Measurements from ENCODE around the gene MYO1B. TPM values are rescaled to one million over a fixed set of nuclear protein-coding genes. Genes with fewer than 3 reads are reported as not detected.

Gene MYO1B
- total RNA-seq, 4 donors from 2014 or later, result 17.2 to 31.8 (median 28.8) TPM

DNA sequence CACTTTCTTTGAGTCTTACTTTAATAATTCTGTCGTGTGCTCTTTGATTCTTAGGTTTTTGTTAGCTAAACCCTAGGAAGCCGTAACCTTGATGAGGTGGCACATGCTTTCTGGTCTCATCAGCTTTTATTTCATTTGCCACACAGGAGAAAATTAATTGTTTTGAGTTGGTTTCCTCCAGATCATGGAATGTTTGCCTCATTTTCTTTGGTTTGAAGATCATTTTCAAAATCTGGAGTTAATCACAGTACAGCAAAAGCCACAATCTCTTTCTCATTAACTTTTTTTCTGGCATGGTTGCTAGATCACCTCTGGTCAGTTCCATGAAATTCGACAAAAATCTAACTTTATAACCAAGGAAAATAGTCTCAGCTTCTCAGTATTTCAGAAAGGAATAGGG, 182.9 kb downstream of the MYO1B start:
- H3K4me1 ChIP-seq, result no peaks in the 10 kb centered on the region
- WGBS, result 65% methylated on average over 3 of the region's 3 CpGs

DNA sequence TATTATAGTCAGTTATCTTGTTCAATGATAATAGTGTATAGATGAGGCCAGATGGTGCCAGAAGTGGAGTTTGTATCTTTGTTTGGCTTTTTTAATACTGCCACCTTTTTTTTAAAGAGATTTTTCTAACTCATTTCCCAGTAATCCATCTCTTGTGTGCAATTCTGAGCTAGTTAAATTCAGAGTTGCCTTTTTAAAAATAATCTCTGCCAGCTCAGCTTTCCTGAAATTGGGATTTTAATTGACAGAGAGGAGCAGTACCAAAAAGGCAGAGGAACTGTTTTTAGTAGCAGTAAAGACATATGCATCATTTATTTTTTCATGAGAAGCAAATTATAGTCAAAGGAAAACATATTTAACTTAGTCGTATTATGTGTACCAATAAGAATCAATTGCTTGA, 185.3 kb downstream of the MYO1B start:
- Histone ChIP-seq H3K4me1 (no peaks in the 10 kb centered on the region), H3K36me3 (no peaks in the 10 kb centered on the region)

More for the DNA sequence above, 182.9 kb downstream of the MYO1B start:
- Histone ChIP-seq H3K36me3 (no peaks in the 10 kb centered on the region), H3K27me3 (no peaks in the 10 kb centered on the region), H3K27ac (no peak overlapping the region), H3K4me3 (no peak overlapping the region), H3K9me3 (no peaks in the 10 kb centered on the region)
- DNase-seq (ENCODE audit: low spot score in 2 of 2), result no peak
- TF ChIP-seq EP300 (IDR thresholded peaks at IDR 0.05), result no peak
- TF ChIP-seq, protein P1, sequence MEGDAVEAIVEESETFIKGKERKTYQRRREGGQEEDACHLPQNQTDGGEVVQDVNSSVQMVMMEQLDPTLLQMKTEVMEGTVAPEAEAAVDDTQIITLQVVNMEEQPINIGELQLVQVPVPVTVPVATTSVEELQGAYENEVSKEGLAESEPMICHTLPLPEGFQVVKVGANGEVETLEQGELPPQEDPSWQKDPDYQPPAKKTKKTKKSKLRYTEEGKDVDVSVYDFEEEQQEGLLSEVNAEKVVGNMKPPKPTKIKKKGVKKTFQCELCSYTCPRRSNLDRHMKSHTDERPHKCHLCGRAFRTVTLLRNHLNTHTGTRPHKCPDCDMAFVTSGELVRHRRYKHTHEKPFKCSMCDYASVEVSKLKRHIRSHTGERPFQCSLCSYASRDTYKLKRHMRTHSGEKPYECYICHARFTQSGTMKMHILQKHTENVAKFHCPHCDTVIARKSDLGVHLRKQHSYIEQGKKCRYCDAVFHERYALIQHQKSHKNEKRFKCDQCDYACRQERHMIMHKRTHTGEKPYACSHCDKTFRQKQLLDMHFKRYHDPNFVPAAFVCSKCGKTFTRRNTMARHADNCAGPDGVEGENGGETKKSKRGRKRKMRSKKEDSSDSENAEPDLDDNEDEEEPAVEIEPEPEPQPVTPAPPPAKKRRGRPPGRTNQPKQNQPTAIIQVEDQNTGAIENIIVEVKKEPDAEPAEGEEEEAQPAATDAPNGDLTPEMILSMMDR (IDR thresholded peaks at IDR 0.05), result no peak
- no peak for TF ChIP-seq POLR2A (IDR thresholded peaks at IDR 0.05)
- TF ChIP-seq POLR2AphosphoS5 (IDR thresholded peaks at IDR 0.05), result no peak

DNA sequence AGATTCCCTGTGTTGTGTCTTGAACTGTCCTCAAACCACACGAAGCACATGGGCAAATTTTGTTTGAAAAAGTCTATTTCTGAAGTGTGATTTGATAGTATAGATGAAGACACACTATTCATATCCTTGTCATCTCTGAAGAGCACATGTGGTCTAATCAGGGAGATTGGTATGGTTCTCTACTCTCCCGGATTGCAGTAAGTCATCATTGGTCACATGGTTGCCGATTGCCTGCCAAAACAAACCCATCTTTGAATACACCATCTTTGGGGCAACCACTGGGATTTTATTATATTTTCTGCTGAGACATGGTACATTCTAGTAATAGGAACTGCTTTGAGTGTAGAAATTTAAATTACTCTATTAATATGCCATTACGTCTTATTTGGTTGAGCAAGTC, 186.9 kb downstream of the MYO1B start:
- Histone ChIP-seq H3K27me3 (no peaks in the 10 kb centered on the region), H3K36me3 (no peaks in the 10 kb centered on the region), H3K27ac (no peak overlapping the region), H3K9me3 (no peaks in the 10 kb centered on the region), H3K4me1 (no peaks in the 10 kb centered on the region), H3K4me3 (no peak overlapping the region)
- DNase-seq (ENCODE audit: low spot score in 2 of 2), result no peak
- 84% methylated on average over 4 of the region's 4 CpGs for WGBS
- no peak for TF ChIP-seq EP300 (IDR thresholded peaks at IDR 0.05)
- TF ChIP-seq, protein P1 (IDR thresholded peaks at IDR 0.05), result no peak
- TF ChIP-seq POLR2A (IDR thresholded peaks at IDR 0.05), result no peak
- no peak for TF ChIP-seq POLR2AphosphoS5 (IDR thresholded peaks at IDR 0.05)

More for the DNA sequence above, 185.3 kb downstream of the MYO1B start:
- H3K27me3 ChIP-seq, result no peaks in the 10 kb centered on the region
- 87% methylated on average over 1 of the region's 1 CpG for WGBS
- no peak overlapping the region for H3K27ac ChIP-seq
- TF ChIP-seq, protein P1 (IDR thresholded peaks at IDR 0.05), result no peak
- TF ChIP-seq POLR2AphosphoS5 (IDR thresholded peaks at IDR 0.05) (no peak), POLR2A (IDR thresholded peaks at IDR 0.05) (no peak), EP300 (IDR thresholded peaks at IDR 0.05) (no peak)
- no peak overlapping the region for H3K4me3 ChIP-seq
- DNase-seq (ENCODE audit: low spot score in 2 of 2), result no peak
- no peaks in the 10 kb centered on the region for H3K9me3 ChIP-seq

DNA sequence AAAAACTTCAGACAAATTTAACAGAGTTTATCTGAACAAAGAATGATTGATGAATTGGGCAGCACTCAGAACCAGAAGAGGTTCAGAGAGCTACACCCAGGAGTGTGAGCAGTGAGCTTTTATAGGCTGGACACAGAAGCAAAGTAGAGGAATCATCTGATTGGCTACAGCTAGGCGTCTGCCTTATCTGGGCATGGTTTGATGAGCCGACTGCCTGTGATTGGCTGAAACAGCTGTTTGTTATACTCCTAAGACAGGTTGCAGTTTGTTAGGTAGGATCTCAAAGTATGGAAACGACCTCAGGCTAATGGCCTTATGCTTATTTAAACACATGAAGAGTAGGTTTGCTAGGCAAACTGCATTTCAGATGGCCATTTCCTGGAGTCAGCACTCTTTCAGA, 188.9 kb downstream of the MYO1B start:
- WGBS, result 82% methylated on average over 3 of the region's 3 CpGs
- TF ChIP-seq, protein P1 (IDR thresholded peaks at IDR 0.05), result no peak
- TF ChIP-seq EP300 (IDR thresholded peaks at IDR 0.05), result no peak
- no peak for TF ChIP-seq POLR2A (IDR thresholded peaks at IDR 0.05)
- no peak for TF ChIP-seq POLR2AphosphoS5 (IDR thresholded peaks at IDR 0.05)

DNA sequence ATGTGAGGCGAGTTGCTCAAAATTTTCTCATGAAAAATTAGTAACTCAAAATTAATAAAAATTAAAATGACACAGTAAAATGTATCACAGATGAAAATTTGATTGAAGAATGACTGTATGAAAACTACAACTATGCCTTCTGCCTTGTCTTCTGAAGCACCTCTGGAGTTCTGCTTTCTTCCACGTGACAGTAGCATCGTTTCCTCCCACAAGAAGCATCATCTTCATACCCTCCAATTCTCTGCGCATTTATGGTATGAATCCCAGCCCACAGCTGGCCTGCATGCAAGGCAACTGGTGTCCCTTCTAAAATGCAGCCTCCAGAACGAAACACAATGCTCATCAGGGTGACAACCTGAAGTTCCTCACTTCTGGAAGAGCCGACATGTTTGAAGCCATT, 189.9 kb downstream of the MYO1B start:
- DNase-seq (ENCODE audit: low spot score in 2 of 2), result no peak
- WGBS, result 89% methylated on average over 6 of the region's 6 CpGs
- H3K27ac ChIP-seq, result no peak overlapping the region
- H3K9me3 ChIP-seq, result no peaks in the 10 kb centered on the region
- H3K36me3 ChIP-seq, result no peaks in the 10 kb centered on the region
- H3K4me1 ChIP-seq, result no peaks in the 10 kb centered on the region
- H3K4me3 ChIP-seq, result no peak overlapping the region
- TF ChIP-seq, protein P1 (IDR thresholded peaks at IDR 0.05), result no peak
- TF ChIP-seq POLR2AphosphoS5 (IDR thresholded peaks at IDR 0.05) (no peak), EP300 (IDR thresholded peaks at IDR 0.05) (no peak), POLR2A (IDR thresholded peaks at IDR 0.05) (no peak)
- no peaks in the 10 kb centered on the region for H3K27me3 ChIP-seq

More for the DNA sequence above, 188.9 kb downstream of the MYO1B start:
- DNase-seq (ENCODE audit: low spot score in 2 of 2), result no peak
- Histone ChIP-seq H3K9me3 (no peaks in the 10 kb centered on the region), H3K36me3 (no peaks in the 10 kb centered on the region), H3K4me3 (no peak overlapping the region), H3K4me1 (no peaks in the 10 kb centered on the region), H3K27ac (no peak overlapping the region), H3K27me3 (no peaks in the 10 kb centered on the region)
